Esophagus squamous epithelium (tissue), 4 donors: ENCODE results near the gene COG5.

Experiments used
- POLR2A ChIP-seq, 4 donors: fragments of 450-650 bp; IDR thresholded peaks; one replicate each; pipeline ENCODE4 v1.6.1; 2017; ENCODE audit warnings: antibody characterized with exemption in 4 of 4, mild to moderate bottlenecking in 4 of 4, moderate library complexity in 3 of 4
- TF ChIP-seq, protein P1 (sequence below), 6 experiments: fragments of 450-650 bp in 4 of 6; fragments of 200-600 bp in 2 of 6; sonication (generic) in 2 of 6; IDR thresholded peaks; one replicate each; pipeline ENCODE4 v1.5.1; 2016 to 2019; ENCODE audit warnings: antibody characterized with exemption in 6 of 6, mild to moderate bottlenecking in 4 of 6, moderate library complexity in 4 of 6

DNA sequence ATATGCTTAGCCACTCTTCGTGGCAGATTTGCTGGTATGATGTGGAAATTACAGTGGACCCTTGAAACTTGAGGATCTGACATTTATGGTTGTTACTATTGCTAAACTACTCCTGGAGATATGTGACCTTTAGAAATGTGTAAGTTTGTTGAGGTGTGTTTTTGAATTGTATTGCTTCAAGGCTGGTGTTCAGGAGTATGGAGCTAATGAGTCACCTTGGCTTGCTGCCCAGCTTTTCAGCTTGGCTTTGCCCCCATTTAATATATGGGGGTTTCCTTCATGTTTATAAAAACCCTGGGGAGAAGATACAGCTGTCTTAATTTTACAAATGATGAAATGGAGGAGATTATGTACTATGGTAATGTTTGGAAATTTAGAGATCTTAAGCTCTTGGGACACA lies 383.3 kb downstream of the COG5 start:
- TF ChIP-seq, protein P1, sequence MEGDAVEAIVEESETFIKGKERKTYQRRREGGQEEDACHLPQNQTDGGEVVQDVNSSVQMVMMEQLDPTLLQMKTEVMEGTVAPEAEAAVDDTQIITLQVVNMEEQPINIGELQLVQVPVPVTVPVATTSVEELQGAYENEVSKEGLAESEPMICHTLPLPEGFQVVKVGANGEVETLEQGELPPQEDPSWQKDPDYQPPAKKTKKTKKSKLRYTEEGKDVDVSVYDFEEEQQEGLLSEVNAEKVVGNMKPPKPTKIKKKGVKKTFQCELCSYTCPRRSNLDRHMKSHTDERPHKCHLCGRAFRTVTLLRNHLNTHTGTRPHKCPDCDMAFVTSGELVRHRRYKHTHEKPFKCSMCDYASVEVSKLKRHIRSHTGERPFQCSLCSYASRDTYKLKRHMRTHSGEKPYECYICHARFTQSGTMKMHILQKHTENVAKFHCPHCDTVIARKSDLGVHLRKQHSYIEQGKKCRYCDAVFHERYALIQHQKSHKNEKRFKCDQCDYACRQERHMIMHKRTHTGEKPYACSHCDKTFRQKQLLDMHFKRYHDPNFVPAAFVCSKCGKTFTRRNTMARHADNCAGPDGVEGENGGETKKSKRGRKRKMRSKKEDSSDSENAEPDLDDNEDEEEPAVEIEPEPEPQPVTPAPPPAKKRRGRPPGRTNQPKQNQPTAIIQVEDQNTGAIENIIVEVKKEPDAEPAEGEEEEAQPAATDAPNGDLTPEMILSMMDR (IDR thresholded peaks at IDR 0.05) = no peak
- no peak for TF ChIP-seq POLR2A (IDR thresholded peaks at IDR 0.05)
